PC-3 (cell line): ENCODE data around the gene MESP2. TPM values are rescaled to one million over a fixed set of nuclear protein-coding genes. Genes with fewer than 3 reads are reported as not detected.

Experiments
- ATAC-seq: fragments of 200-7000 bp; cut with Tn5 transposase; 2 replicates; pipeline ENCODE4 v1.9.1; 2020; ENCODE audit warnings: mild to moderate bottlenecking, moderate library complexity
- BruUV-seq: library from RNA; stranded (reverse); fragments of 400-500 nt; replicated peaks from 2 replicates; lab custom pipeline; 2021; lab: Mats Ljungman, UMichigan
- CTCF ChIA-PET: fragments of 300-600 bp; sonication (Branson Sonifier 250); formaldehyde crosslinking; loops from one replicate; lab custom pipeline; 2022; ENCODE audit warnings: antibody characterized with exemption; lab: Charles Lee
- POLR2A ChIA-PET: fragments of 300-600 bp; sonication (Branson Sonifier 250); formaldehyde crosslinking; loops from one replicate; lab custom pipeline; 2022; ENCODE audit warnings: antibody characterized with exemption; ENCODE audit not compliant: unreplicated experiment; lab: Charles Lee
- DNase-seq: peaks from one replicate; pipeline ENCODE4 v3.0.0-alpha.2; 2015
- H2AFZ ChIP-seq: fragments of 300-600 bp; sonication (generic); 2 replicates; pipeline ENCODE4 v1.6.0; 2016; ENCODE audit warnings: antibody characterized with exemption, low read length
- H3F3A ChIP-seq: fragments of 300-600 bp; sonication (generic); one replicate; pipeline ENCODE4 v1.6.0; 2017; ENCODE audit warnings: antibody characterized with exemption, low read length, control low read depth, mild to moderate bottlenecking; ENCODE audit not compliant: unreplicated experiment
- H3K27ac ChIP-seq: fragments of 300-600 bp; sonication (generic); 2 replicates; pipeline ENCODE4 v1.5.1; 2016; ENCODE audit warnings: mild to moderate bottlenecking, low read length
- H3K27me3 ChIP-seq: fragments of 300-600 bp; sonication (generic); 2 replicates; pipeline ENCODE4 v1.6.1; 2016; ENCODE audit warnings: low read length, mixed read lengths
- H3K36me3 ChIP-seq: fragments of 300-600 bp; sonication (generic); 2 replicates; pipeline ENCODE4 v1.6.1; 2016; ENCODE audit warnings: low read depth, mixed run types, low read length, mixed read lengths
- H3K4me1 ChIP-seq: fragments of 300-600 bp; sonication (generic); 2 replicates; pipeline ENCODE4 v1.5.1; 2016; ENCODE audit warnings: low read length; ENCODE audit not compliant: insufficient read depth
- H3K4me2 ChIP-seq: fragments of 300-600 bp; sonication (generic); 2 replicates; pipeline ENCODE4 v1.6.0; 2016; ENCODE audit warnings: low read length
- H3K4me3 ChIP-seq: fragments of 300-600 bp; sonication (generic); 2 replicates; pipeline ENCODE4 v1.5.1; 2016; ENCODE audit warnings: mild to moderate bottlenecking, low read length, mixed read lengths
- H3K79me2 ChIP-seq: fragments of 300-600 bp; sonication (generic); 2 replicates; pipeline ENCODE4 v1.6.1; 2017; ENCODE audit warnings: low read length, mixed read lengths
- H3K9ac ChIP-seq: fragments of 300-600 bp; sonication (generic); 2 replicates; pipeline ENCODE4 v1.6.0; 2016; ENCODE audit warnings: mild to moderate bottlenecking, low read length
- H3K9me2 ChIP-seq: fragments of 300-600 bp; sonication (generic); replicated peaks from 2 replicates; pipeline ENCODE4 v1.6.1; 2016; ENCODE audit warnings: mixed run types, low read length, mixed read lengths
- H3K9me3 ChIP-seq: fragments of 300-600 bp; sonication (generic); 2 replicates; pipeline ENCODE4 v1.6.1; 2016; ENCODE audit warnings: low read length, mixed read lengths
- H4K20me1 ChIP-seq: fragments of 300-600 bp; sonication (generic); 2 replicates; pipeline ENCODE4 v1.6.1; 2016; ENCODE audit warnings: low read length, mixed read lengths
- CTCF ChIP-seq: fragments of 300-600 bp; sonication (generic); conservative IDR thresholded peaks from 2 replicates; pipeline ENCODE4 v1.5.1; 2017; ENCODE audit warnings: antibody characterized with exemption, low read depth, mild to moderate bottlenecking, low read length
- EZH2 ChIP-seq: fragments of 300-600 bp; sonication (generic); IDR thresholded peaks from one replicate; pipeline ENCODE4 v1.6.1; 2017; ENCODE audit warnings: antibody characterized with exemption, mild to moderate bottlenecking, low read length; ENCODE audit not compliant: unreplicated experiment
- EZH2phosphoT487 ChIP-seq: fragments of 300-600 bp; sonication (generic); IDR thresholded peaks from 2 replicates; pipeline ENCODE4 v1.6.1; 2018; ENCODE audit warnings: mild to moderate bottlenecking, antibody characterized with exemption, low read length, borderline replicate concordance
- intact Hi-C: fragments of 100-400 bp; cut with micrococcal nuclease; formaldehyde crosslinking; loops from 2 replicates; pipeline ENCODE4 v1.9.0; 2023
- total RNA-seq: library from RNA; depleted of rRNA; stranded (reverse); fragments of >200 nt; gene quantifications from 2 replicates; pipeline ENCODE4 v1.2.3, GENCODE V29; 2014

MESP2 gene
- total RNA-seq, 1 experiment from 2014 or later = 1.1 TPM

GRCh38 chr15:89801471-89802195 lies 25.5 kb downstream of the MESP2 start:
- Histone ChIP-seq H4K20me1 (no peaks in the 10 kb centered on the region), H3K36me3 (no peaks in the 10 kb centered on the region; the same call in 1 of the 2 replicates), H3K4me1 (no peaks in the 10 kb centered on the region), H3K79me2 (no peaks in the 10 kb centered on the region), H3K27ac (no peak overlapping the region), H3K27me3 (no peaks in the 10 kb centered on the region), H3K9me2 (no peaks in the 10 kb centered on the region), H2AFZ (no peak overlapping the region), H3K4me3 (no peak overlapping the region), H3K9me3 (no peaks in the 10 kb centered on the region), H3K4me2 (no peak overlapping the region), H3K9ac (no peak overlapping the region), H3F3A (no peaks in the 10 kb centered on the region)
- ATAC-seq (no peak), DNase-seq (no peak)
- intact Hi-C loops = no loop called here
- BruUV-seq = no TSS peak
- ChIA-PET CTCF (no interaction called here), POLR2A (no interaction called here)
- TF ChIP-seq EZH2 (no peak), EZH2phosphoT487 (no peak), CTCF (no peak)

DNA sequence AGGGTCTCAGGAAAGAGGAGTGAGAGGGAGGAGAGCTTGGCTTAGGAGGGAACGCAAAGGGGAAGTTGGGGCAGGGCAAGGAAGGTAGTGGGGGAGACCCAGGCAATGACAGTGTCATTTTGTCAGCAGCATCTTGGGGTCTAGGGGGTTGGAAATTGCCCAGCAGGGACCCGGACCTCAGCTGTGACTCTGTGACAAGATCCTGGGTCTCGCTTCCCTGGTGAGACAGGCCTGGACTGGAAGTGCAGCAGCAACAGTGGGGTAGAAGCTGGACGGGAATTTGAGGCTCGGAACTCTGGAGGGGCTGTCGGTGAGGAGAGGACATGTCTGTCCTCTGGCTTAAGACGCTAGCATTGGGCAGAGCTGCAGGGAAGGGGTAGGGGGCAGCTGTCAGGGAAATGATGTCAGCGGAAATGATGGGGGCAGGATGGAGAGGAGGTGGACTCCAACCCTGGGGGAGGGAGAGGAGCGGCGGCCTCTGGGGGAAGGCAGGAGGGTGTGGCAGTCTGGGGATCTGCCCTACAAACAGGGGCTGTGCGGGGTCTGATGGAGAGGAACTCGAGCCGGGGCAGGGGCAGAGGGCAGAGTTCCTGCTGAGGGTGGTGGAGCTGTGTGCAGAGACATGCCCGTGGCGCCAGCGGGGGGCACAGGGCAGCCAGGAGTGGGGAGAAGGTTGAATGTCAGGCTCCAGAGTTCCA lies 26.2 kb downstream of the MESP2 start:
- H3K27me3 ChIP-seq = no peaks in the 10 kb centered on the region
- H3K79me2 ChIP-seq = no peaks in the 10 kb centered on the region
- no peak overlapping the region for H3K27ac ChIP-seq
- no peak for ATAC-seq
- H3K9me2 ChIP-seq = no peaks in the 10 kb centered on the region
- H2AFZ ChIP-seq = no peak overlapping the region
- ChIA-PET CTCF (no interaction called here), POLR2A (no interaction called here)
- H3K9ac ChIP-seq = no peak overlapping the region
- H3F3A ChIP-seq = no peaks in the 10 kb centered on the region
- H3K4me3 ChIP-seq = no peak overlapping the region
- no peak for DNase-seq
- H3K4me1 ChIP-seq = no peaks in the 10 kb centered on the region
- H3K36me3 ChIP-seq = no peaks in the 10 kb centered on the region; the same call in 1 of the 2 replicates
- no peak for TF ChIP-seq EZH2phosphoT487
- TF ChIP-seq EZH2 = no peak
- no peak for TF ChIP-seq CTCF
- H3K9me3 ChIP-seq = no peaks in the 10 kb centered on the region
- H4K20me1 ChIP-seq = no peaks in the 10 kb centered on the region
- intact Hi-C loops = no loop called here
- no TSS peak for BruUV-seq
- H3K4me2 ChIP-seq = no peak overlapping the region
